VCaP (cell line): ENCODE measurements around the gene CRLF1.
A peak's percentile ranks its signal among the peaks of the same experiment; 100 is the strongest.

ENCODE experiments used
- H3K27ac ChIP-seq: fragments of 450-650 bp; 2 replicates; pipeline ENCODE4 v1.5.1; 2017
- TF ChIP-seq, protein P1 (sequence below): fragments of 450-650 bp; conservative IDR thresholded peaks from 2 replicates; pipeline ENCODE4 v1.5.1; 2017; ENCODE audit warnings: mild to moderate bottlenecking, moderate library complexity

Gene CRLF1

DNA sequence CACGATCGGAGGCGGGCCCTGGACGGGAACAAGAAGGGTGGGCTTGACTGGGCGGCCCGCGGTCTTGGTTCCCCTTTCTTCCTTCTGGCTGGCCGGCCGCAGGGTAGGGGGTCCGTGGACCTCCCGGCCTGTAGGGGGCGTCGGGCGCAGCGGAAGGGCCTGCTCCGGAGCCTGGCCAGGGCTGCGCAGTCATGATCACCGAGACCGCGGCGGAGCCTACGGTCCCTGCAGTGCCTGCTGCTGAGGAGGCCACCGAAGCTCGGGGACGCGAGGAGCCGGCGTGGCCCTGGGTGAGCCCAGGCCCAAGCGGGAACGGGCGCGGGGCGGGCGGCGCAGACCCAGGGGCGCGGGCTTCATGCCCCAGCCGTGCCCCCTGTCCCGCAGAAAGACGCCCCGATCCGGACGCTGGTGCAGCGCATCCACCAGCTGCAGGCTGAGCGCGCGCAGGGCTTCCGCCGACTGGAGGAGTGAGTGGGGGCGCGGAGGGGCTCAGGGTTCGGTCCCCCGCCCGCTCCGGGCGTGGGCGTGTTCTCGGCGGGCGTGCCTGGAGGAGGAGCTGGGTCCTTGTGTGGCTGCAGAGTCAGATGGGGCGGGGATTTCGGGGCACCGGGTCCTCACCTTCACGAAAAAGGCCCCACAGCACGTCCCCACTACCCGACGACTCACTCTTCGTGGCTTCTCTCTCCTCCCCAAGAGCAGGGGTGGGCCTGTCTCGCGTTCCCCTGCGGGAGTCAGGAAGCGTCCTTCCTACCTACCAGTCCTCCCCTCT, 17.8 kb downstream of the CRLF1 start, which contains the start of gene REX1BD:
Gene REX1BD, plus strand, starts transcription at position 188 of the 769 bp plus-strand sequence. Its CDS starts 4 bp downstream, at position 192.
- TF ChIP-seq, protein P1, sequence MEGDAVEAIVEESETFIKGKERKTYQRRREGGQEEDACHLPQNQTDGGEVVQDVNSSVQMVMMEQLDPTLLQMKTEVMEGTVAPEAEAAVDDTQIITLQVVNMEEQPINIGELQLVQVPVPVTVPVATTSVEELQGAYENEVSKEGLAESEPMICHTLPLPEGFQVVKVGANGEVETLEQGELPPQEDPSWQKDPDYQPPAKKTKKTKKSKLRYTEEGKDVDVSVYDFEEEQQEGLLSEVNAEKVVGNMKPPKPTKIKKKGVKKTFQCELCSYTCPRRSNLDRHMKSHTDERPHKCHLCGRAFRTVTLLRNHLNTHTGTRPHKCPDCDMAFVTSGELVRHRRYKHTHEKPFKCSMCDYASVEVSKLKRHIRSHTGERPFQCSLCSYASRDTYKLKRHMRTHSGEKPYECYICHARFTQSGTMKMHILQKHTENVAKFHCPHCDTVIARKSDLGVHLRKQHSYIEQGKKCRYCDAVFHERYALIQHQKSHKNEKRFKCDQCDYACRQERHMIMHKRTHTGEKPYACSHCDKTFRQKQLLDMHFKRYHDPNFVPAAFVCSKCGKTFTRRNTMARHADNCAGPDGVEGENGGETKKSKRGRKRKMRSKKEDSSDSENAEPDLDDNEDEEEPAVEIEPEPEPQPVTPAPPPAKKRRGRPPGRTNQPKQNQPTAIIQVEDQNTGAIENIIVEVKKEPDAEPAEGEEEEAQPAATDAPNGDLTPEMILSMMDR = peak; percentile 96
- H3K27ac ChIP-seq = peak within 1 kb of the TSS; percentile 88

DNA sequence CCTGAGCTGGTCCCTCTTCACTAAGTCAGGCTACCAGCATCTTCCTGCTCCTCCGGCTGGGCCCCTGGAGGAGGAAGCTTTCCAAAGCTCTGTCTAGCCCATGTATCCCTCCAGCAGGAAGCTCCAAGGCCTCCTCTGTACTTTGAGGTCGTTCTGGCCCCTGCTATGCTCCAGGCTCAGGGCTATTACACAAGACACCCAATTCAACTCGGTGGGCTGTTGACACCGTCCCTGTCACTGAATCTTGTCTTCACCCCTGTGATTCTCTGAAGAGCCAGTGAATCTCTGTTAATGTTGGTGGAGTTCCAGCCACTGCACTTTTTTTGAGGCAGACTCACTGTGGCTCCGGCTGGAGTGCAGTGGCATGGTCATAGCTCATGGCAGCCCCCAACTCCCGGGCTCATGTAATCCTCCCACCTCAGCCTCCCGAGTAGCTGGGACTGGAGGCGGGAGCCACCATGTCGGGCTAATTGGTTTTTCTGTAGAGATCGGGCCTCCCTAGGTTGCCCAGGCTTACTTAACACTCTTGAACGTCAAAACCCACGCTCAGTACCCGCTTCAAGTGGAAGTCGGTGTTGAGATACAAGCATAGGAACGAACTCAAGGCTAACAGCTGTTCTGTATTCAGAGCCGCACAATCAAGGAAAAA, 18.5 kb downstream of the CRLF1 start:
- TF ChIP-seq, protein P1 = no peak
- H3K27ac ChIP-seq = peak overlapping the region; percentile 88

GRCh38 chr19:18587561-18587960, 19.0 kb downstream of the CRLF1 start:
- no peak overlapping the region for H3K27ac ChIP-seq
- TF ChIP-seq, protein P1 = no peak

DNA sequence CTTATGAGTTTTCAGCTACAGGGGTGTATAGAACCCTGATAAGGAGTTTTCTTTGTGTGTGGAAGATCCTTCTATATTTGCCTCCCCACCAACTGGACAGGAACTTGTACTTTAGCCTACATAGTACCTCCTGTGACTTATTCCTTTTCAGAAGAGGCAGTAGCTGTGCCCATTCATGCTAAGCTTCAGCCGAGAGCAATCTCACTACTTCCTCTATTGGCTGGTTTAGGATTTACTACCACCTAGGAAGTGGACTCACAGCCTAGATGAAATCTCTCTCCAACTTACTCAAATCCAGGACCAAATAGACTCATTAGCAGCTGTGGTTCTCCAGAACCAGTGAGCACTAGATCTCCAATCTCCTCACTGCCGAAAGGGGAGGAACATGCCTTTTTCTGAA, 20.3 kb downstream of the CRLF1 start:
- TF ChIP-seq, protein P1 = no peak
- H3K27ac ChIP-seq = no peak overlapping the region

DNA sequence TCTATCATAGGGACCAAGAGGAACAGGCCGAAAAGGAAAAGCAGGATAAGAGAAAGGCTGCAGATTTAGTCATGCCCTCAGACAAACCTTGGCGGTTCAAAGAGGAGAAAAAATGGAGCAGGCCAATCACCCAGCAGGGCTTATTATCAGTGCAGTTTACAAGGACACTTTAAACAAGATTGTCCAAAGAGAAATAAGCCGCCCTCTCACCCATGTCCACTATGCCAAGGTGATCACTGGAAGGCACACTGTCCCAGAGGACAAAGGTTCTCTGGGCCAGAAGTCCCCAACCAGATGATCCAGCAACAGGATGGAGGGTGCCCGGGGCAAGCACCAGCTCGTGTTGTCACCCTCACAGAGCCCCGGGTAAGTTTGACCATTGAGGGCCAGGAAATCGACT, 26.3 kb downstream of the CRLF1 start:
- TF ChIP-seq, protein P1 = no peak
- no peak overlapping the region for H3K27ac ChIP-seq

DNA sequence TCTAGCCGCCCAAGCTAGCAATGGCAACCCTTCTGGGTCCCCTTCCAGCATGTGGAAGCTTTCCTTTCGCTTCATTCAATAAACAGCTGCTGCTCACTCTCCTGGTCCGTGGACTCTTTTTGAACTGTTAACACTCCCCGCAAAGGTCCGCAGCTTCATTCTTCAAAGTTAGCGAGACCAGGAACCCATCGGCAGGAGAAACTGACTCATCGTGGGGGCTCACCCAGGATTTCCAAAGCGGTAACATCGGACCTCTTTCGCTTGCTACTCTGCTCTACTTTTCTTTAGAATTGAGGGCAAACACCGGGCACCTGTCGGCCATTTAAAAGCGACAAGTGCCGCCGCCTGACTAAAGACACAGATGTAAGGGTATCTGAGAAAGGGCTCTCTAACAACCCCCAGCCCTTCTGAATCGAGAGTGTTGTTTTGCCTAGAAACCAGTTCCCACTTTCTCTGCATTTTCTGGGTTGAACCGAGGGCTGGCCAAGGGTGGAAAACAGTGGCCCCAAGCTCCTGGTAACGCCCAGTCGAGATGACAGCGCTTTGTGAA, 29.2 kb downstream of the CRLF1 start:
- no peak overlapping the region for H3K27ac ChIP-seq
- TF ChIP-seq, protein P1 = no peak

DNA sequence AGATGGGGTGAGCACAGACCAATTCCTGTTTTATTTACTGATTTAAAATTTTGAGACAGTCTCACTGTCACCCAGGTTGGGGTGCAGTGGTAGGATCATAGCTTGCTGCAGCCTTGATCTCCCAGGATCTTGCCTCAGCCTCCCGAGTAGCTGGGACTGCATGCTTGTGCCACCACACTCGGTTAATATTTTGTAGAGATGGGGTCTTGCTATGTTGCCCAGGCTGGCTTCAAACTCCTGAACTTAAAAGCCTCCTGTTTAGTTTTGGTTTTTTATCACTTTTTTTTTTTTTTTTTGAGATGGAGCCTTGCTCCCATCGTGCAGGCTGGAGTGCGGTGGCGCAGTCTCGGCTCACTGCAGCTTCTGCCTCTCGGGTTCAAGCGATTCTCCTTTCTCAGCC, 30.2 kb downstream of the CRLF1 start:
- H3K27ac ChIP-seq = no peak overlapping the region
- TF ChIP-seq, protein P1 = no peak
